Lower leg skin (tissue), 4 donors: ENCODE results near the gene RBSN. TPM values are rescaled to one million over a fixed set of nuclear protein-coding genes. Genes with fewer than 3 reads are reported as not detected.

Experiments used
- DNase-seq, 2 donors: peaks; one replicate each; pipeline ENCODE4 v3.0.0-alpha.2; 2019; ENCODE audit warnings: low spot score in 2 of 2
- H3K4me3 ChIP-seq: fragments of 200-600 bp; sonication (generic); 2 replicates; pipeline ENCODE4 v1.5.1; 2017; ENCODE audit warnings: mild to moderate bottlenecking, low read depth; ENCODE audit not compliant: poor library complexity, severe bottlenecking
- CTCF ChIP-seq, 3 donors: fragments of 450-650 bp; IDR thresholded peaks; one replicate each; pipeline ENCODE4 v1.5.1; 2016; ENCODE audit warnings: antibody characterized with exemption in 3 of 3, mild to moderate bottlenecking in 3 of 3, moderate library complexity in 2 of 3
- POLR2A ChIP-seq, 2 donors: fragments of 450-650 bp; IDR thresholded peaks; one replicate each; pipeline ENCODE4 v1.6.1; 2016 to 2017; ENCODE audit warnings: antibody characterized with exemption in 2 of 2, mild to moderate bottlenecking in 1 of 2, moderate library complexity in 1 of 2
- WGBS, 2 donors: methylation state at CpG; one replicate each; pipeline ENCODE4 v1.1.5; 2018; 5-methylcytosine and 5-hydroxymethylcytosine counted together
- intact Hi-C: fragments of 100-400 bp; cut with DNase I; formaldehyde crosslinking; loops from one replicate; pipeline ENCODE4 v1.15.0; 2023; ENCODE audit warnings: low total_unique reads
- total RNA-seq, 4 donors: library from RNA; depleted of rRNA; stranded (reverse); fragments of >200 nt; gene quantifications; one replicate each; pipeline ENCODE4 v1.1.0, GENCODE V29; 2016

RBSN gene
- total RNA-seq, 4 donors from 2014 or later = 23.5 to 28.7 (median 28.0) TPM

DNA sequence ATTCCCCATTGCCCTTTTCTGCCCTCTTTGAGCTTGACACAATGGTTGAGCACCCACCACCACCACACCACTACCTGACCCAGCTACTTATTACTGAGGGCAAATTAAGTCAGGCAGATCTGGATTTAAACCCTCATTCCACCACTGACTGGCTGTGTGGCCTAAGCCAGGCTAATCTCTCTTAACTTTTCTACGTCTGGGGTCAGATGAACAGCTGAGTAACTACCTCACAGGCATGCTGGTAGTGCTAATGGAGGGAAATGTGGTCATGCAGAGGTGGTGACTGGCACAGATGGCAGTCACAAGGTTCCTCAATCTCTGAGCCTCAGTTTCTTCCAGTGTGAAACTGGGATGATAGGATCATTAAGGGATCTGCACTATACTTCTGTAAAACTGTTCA is 29.5 kb downstream of the RBSN start:
- TF ChIP-seq CTCF (IDR thresholded peaks at IDR 0.05) (no peak), POLR2A (IDR thresholded peaks at IDR 0.05) (no peak)
- 89 to 100% methylated on average over 1 of the region's 1 CpG for WGBS, 2 donors
- intact Hi-C loops = no loop called here
- no peak for DNase-seq
- no peak overlapping the region for H3K4me3 ChIP-seq

DNA sequence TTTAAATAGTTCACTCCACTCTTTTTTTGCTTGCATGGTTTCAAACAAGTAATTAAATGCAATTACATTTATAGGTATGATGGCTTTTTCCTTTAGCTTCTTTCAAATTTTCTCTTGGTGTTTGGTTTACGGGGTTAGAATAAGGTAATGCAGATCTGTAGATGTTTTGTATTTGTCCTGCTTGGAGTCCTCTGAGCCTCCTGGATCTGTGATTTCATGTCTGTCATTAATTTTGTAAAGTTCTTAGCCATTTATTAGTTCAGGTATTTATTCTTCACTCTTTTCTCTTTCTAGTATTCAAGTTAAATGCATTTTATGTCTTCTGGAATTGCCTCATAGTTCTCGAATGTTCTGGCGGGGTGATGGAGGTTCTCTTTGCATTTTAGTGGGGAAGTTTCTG is 32.5 kb downstream of the RBSN start:
- no peak overlapping the region for H3K4me3 ChIP-seq
- intact Hi-C loops = no loop called here
- no peak for DNase-seq
- TF ChIP-seq POLR2A (IDR thresholded peaks at IDR 0.05) = no peak
- WGBS, 2 donors = 91 to 98% methylated on average over 3 of the region's 3 CpGs

- TF ChIP-seq POLR2A (IDR thresholded peaks at IDR 0.05) = no peak
- TF ChIP-seq CTCF (IDR thresholded peaks at IDR 0.05) = no peak
- intact Hi-C loops = no loop called here
- WGBS, 2 donors = 54 to 56% methylated on average over 16 of the region's 16 CpGs
- no peak for DNase-seq
- H3K4me3 ChIP-seq = no peak overlapping the region
Observed at GRCh38 chr3:15065550-15066007, 33.4 kb downstream of the RBSN start.

GRCh38 chr3:15064835-15065549 is 34.0 kb downstream of the RBSN start, which contains the start of gene MRPS25:
TSS of gene MRPS25 (minus strand) at chr3:15065315. CDS start at chr3:15065194, 121 bp downstream.
- intact Hi-C loops = no loop called here
- 0 to 1% methylated on average over 38 to 43 of the region's 69 CpGs for WGBS, 2 donors
- TF ChIP-seq POLR2A (IDR thresholded peaks at IDR 0.05) (peak in 1 of 2 donors; percentile 53), CTCF (IDR thresholded peaks at IDR 0.05) (no peak)
- DNase-seq = peak; percentile 86 to 97
- H3K4me3 ChIP-seq = peak within 1 kb of the TSS; percentile 89

GRCh38 chr3:15064299-15064834 is 34.6 kb downstream of the RBSN start:
- WGBS, 2 donors = 0 to 1% methylated on average over 25 of the region's 25 CpGs
- DNase-seq = no peak
- peak overlapping the region; percentile 89 for H3K4me3 ChIP-seq
- intact Hi-C loops = no loop called here
- TF ChIP-seq POLR2A (IDR thresholded peaks at IDR 0.05) (no peak), CTCF (IDR thresholded peaks at IDR 0.05) (no peak)

DNA sequence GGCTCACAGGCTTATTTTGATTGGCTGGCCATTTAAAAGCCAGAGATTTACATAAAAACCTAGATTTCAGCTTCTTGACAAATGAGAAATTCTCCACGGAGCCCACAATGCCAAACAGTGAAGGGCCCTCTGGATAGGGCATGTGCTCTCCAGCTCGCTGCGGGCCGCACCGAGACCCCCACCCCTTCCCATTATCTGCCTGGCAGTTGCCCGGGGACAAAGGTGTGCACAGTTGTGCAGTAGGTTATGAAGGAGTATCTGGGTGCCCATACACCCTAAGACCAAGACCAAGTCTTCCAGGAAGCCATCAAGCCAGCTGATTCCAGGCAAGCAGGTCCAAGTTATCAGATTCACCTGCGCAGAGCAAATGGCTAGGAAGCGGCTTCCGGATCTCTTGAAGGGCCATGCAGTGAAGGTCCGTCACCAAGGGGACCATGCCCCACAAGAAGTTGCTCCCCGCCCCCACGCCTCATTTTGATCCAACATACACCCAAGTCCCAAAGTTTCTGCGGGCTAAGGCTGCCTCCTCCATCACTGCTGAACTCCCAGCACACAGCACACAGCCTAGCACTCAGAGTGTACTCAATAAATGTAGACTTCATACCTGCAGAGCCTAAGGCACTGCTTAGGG is 35.2 kb downstream of the RBSN start:
- TF ChIP-seq POLR2A (IDR thresholded peaks at IDR 0.05) (no peak), CTCF (IDR thresholded peaks at IDR 0.05) (no peak)
- no peak overlapping the region for H3K4me3 ChIP-seq
- 81 to 91% methylated on average over 13 of the region's 13 CpGs for WGBS, 2 donors
- no peak for DNase-seq
- intact Hi-C loops = no loop called here
